HG02642 (cell line): ENCODE measurements around the gene PRR35.

Source experiments
- ATAC-seq: cut with Tn5 transposase; IDR thresholded peaks from one replicate; pipeline ENCODE4 v1.9.1; 2021; ENCODE audit warnings: mild to moderate bottlenecking; ENCODE audit not compliant: unreplicated experiment, poor library complexity

The PRR35 gene

DNA sequence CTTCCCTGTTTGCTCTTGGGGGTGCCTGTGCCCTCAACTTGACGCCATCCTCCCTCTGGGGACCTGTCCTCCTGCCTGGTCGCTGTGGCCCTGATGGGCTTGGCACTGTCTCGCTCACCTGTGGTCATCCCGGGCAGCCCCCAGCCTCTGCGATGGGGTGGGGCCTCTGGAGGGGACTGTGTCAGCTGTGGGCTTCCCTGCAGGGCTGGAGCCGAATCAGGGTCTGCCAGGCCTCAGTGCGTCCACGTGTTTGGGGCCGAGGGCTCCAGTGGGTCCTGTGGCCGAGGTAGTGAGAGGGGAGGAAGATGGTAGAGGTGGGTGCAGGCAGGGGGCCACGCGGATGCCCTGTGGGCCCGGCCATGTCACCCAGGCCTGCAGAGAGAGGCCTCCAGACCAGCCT, 17.6 kb downstream of the PRR35 start:
- no peak for ATAC-seq

DNA sequence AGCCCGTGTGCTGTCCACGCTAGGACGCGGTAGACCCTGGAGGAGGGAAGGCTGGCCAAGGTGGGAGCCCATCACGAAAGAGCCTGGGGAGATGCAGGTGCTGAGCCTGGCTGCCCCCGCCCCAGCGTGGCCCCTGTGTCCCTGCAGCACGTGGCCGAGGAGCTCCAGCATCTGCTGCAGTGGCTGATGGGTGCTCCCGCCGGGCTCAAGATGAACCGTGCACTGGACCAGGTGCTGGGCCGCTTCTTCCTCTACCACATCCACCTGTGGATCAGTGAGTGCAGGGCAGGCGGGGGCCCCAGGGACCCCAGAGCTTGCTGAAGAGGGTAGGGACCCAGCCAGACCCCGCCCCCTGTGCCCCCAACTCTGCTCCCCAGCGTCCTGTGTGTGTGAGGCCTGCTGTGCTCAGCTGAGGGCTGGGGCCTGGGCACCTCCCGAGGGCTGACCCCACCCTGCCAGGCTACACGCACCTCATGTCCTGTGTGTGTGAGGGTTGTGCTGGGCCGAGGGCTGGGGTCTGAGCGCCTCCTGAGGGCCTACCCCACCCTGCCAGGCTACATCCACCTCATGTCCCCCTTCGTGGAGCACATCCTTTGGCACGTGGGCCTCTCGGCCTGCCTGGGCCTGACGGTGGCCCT, 18.2 kb downstream of the PRR35 start:
- ATAC-seq = no peak

DNA sequence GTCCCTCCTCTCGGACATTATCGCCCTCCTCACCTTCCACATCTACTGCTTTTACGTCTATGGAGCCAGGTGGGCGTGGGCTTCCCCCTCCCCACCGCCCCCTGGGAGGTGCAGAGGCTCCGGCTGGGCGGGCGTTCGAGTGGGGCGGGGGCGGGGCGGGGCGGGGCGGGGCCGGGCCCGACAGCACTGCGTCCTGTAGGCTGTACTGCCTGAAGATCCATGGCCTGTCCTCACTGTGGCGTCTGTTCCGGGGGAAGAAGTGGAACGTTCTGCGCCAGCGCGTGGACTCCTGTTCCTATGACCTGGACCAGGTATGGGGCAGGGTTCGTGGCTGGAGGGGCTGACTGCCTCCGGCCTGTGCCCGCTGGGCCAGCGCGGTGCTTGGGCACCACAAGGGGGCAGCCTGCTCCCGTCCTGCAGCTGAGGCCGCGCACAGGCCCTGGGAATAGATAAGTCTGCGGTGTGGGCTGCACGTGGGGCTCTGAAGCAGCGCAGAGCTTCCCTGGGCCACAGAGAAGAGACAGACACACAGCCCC, 18.7 kb downstream of the PRR35 start:
- peak; percentile 44 for ATAC-seq

DNA sequence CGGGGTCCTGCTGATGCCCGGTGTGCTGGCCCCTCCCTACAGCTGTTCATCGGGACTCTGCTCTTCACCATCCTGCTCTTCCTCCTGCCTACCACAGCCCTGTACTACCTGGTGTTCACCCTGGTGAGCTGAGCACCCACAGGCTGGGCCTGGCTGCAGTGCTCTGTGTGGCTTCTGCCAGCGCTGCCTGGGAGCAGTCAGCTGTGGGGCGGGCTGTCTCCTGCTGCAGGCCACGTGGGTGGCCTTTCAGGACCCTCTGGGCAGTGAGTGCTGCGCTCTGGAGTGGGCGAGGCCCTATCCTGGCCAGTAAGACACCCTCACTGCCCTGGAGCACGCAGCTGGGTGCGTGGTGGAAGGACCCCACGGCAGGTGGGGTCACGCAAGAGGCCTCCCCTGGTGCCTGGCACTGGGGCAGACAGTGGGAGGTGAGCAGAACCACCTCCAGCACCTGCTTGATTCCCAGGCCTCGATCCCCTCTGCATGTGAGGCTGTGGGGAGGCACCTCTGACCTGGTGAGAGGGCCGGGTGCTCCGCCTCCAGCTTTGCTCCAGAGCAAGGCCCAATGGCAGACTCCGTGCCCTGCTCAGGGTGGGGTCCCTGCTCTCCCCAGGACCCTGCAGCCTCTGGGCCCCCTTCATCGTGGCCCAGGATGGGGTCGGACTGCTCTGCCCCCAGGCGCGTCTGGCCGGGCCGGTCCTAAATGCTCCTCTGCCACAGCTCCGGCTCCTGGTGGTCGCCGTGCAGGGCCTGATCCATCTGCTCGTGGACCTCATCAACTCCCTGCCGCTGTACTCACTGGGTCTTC, 20.1 kb downstream of the PRR35 start:
- ATAC-seq = no peak

DNA sequence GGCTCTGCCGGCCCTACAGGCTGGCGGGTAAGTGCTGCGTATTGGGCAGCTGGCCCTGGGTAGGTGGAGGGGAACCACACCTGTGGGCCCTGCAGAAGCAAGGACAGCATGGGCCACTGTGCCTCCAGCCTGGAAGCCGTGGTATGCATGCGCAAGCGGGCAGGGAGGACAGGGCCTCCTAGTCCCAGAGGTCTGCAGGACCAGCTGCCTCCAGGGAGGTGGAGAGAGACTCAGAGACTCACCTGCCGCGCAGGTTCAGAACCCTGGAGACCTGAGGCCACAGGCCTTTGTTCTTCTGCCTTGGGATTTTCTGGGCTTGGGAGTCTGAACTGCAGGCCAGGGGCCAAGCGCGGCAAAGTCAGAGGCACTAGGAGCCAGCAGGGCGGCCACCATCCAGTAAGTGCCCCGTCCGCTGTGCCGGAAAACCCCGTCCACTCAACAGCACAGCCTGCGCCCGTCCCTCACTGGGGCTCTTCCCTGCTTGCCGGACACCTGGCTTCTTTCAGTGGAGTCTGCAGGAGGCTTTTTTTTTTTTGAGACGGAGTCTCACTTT, 20.8 kb downstream of the PRR35 start:
- no peak for ATAC-seq

DNA sequence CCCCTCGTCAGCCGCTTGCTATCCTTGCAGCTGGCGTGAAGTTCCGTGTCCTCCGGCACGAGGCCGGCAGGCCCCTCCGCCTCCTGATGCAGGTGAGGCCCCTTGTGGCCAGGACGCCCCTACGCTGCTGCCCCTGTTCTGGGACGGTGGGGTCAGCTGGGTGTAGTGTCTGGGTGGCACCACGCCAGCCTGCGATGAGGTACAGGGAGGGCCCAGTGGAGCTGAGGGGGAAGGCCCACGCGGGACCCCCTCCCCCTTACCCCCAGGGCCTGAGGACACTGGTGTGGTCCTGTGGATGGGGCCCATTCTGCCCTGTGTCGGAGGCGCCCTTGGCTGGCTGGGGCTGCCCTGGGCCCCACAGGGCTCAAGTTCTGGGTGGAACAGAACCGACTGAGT, 22.0 kb downstream of the PRR35 start:
- ATAC-seq = no peak

DNA sequence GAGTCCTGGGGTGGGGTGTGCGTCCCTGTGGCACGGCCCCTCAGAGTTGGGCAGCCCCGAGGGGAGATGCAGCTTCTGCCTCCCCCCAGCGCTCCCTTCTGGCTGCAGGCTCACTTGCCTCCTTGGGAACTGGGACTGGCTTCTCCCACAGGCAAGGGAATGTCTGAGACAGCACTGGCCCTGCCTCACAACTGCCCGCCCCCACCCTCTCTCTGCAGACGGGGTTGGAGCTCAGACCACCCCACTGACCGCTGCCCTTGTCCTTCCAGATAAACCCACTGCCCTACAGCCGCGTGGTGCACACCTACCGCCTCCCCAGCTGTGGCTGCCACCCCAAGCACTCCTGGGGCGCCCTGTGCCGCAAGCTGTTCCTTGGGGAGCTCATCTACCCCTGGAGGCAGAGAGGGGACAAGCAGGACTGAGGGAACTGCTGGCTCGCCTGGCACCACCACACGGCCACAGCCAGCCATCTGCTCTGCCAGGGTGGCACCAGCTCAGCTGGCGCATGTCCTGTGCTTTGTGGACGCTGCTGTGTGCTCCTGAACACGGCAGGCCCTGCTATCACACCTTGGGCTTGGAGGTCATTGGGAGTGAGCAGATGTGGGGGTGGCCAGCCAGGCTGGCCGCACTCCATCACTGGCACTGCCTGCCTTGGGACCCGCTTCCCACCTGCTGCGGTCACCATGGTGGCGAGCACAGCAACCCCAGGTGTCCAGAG, 22.6 kb downstream of the PRR35 start:
- no peak for ATAC-seq

DNA sequence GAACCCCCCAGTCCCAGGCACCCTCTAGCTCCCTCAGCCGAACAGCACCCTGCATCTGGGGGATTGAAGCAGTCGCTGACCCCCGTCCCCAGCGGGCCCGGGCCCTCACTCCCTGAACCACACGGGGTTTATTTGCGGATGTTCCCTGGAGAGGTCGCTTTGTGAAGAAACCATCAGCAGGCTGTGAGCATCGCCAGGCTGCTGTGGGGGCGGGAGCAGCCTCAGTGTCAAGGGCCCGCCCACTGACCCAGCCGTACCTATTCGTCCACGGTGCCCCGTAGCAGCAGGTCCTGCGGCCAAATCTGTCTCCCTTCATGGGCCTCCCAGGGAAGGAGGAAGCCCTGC, 23.2 kb downstream of the PRR35 start:
- ATAC-seq = no peak

DNA sequence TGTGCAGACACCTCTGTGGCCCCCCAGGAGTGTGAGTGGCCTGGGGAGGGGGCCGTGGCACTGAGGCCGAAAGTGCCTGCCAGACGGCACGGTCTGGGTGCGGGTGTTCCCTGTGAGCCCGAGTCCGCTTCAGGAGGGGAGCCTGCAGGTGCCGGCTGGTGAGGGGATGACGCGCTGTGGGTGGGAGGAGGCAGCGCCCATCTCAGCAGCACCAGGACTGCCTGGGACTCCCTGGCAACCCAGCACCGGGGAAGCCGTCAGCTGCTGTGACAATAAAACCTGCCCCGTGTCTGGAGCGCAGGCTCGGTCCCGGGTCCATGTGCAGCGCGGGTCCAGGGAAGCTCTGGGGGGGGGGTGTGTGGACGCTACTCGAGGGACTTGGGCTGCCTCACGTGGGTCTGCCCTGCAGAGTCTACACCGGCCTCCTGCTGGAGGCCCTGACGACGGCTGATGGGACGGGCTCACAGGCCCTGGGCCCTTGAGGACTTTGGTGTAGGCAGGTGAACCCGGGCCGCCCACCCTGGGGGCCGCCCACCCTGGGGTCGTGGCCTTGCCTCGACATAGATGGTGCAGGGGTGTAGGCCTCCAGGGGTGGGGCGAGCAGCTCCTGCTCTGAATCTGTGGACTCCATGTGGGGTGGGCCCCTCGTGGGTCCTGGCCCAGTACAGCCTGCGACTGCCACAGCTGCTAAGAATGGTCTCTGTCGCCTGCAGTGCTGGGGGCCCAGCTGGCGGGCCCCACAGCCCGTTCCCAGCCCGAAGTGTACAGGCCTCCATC, 23.8 kb downstream of the PRR35 start:
- ATAC-seq = no peak

DNA sequence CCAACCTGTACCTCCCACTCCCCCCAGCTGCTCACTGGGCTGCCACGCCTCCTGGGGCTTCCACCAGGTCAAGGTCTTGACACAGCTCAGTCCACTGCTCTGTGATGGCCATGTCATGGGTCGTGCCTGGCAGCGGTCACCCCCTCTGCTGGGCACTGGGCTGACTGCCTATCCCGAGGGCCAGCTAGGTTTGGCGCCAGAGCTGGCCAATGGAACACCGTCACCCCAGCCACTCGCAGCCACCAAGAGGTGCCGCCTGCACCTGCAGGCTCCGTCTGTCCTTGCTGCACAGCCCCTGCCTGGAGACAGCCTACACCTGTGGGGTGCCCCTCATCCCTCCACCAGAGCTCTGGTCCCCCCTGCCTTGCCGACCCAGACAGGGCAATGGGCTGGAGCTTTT, 25.2 kb downstream of the PRR35 start:
- ATAC-seq = no peak

DNA sequence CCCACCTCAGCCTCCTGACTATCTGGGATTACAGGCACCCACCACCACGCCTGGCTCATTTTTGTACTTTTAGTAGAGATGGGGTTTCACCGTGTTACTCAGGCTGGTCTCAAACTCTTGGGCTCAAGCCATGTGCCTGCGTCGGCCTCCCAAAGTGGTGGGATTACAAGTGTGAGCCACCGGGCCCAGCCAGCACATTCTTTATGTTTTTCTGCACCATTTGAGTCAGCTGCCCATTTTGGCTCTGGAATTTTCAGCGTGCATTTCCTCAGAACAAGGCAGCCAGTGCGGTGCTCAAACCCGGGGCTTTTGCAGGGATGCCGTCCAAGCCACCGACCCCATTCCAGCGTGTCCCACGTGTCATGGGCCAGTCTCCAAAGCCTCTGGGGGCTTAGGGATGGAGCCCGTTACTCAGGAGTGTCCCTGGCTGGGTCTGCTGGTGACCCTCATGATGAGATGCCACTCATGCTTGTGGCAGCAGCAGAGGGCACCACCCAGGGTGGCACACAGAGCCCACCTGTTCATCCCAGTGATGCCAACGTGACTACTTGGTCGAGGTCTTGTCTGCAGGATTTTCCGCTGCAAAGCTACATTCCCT, 26.0 kb downstream of the PRR35 start:
- no peak for ATAC-seq

DNA sequence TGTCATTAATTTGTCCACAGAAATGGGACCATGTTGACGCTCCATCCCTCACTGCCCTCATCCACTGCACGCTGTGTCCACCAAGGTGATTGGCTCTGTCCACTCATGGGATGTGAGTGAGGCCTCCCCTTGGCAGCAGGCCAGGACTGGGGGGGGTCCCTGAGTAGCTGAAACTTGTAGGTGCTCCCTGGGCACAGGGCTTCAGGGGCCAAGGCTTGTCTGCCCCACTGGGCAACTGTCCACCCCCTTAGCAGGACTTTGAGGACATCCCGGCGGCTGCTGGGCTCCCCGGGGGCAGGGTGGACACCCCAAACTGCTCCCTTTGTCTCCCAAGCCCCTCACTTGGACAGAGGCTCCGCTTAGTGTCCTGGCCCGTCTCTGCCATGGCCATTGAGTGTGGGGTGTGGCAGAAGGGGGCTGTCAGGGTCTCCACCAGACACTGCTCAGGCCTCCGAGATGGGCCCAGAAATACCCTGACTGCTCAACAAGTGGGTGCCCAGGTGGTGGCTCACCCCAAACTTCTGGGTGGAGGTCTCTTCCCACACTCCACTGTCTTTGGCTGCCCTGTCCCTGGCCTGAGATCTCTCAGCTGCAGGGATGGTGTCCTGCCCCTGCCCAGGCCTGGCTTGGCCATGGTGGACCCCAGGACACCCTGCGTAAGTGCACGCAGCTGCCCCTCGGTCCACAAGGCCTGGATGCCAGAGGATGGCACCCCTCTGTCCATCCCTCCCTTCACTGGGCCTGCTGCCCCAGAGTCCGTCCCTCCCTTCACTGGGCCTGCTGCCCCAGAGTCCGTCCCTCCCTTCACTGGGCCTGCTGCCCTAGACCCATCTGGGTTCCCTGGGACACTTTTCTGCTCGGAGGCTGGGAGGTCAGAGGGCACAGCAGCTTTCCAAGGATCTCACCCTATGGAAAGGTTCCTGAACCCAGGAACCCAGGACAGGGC, 26.7 kb downstream of the PRR35 start:
- no peak for ATAC-seq

DNA sequence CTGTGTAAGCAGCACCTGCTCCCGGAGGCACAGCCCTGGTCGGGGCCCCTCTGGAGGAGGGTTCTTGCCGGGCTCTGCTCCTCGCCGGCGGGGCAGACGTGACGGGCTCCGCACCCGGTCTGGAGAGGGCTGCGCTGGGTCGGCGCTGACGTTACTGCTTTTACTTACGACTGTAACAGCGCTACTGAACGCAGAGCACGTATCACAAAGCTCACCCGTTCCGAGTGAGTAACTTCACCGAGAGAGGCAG, 28.4 kb downstream of the PRR35 start:
- ATAC-seq = peak; percentile 12

DNA sequence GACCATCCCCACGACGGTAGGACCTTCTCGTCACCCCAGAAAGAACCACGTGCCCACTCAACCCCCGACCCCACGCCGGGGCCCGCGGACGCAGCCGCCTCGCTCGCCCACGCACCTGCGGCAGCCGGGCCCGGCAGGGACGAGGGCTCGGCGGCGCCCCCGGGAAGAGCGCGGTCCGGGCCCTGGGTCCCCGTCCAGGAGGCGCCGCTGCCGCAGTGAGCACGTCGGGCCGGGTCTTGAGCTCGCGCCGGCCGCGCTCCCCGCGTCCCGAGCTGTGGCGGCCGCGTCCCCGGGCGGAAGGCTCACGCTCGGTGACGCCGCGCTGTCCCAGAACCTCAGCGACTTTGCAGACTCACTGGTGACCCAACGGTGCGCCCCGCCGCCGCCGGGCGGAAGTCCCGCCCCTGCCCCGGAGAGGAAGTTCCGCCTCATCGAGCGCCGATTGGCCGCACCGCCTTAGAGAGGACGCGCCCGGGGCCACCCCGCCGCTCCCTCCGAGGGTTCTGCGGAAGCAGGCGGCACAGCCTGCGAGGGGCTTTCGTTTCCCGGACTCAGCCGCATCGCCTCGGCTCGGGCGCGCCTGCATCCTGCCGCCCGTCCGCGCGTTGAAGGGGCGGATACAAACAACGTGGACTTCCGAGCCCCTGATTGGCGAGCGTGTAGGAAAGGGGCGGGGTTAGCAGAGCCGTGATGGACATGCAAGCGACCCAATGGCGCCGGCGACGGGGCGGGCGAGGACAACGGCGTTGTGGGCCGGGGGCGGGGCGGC, 28.9 kb downstream of the PRR35 start:
- peak; percentile 78 for ATAC-seq

DNA sequence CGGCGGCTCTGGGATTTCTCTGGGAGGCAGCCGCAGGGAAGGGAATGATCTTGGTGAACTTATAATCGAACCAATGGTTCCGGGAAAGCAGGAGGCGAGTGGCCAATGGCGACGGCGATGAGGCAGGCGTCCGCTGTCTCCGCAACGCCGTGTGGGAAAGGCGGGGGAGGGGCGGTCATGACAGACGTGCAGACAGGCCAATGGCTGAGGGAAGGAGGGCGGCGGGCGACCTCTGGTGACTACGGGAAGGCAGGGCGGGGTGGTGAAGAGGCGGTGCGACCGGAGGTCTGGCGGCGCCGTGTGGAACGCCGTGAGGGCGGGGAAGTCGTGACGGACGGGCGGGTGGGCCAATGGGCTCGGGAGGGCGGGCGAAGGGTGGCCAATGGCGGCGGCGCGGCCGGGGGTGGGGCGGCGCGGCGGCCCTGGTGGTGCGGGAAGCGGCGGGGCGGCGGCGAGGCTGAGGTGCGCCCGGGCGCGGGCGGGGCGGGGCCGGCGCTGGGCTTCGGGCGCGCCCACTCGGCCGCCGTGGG, 29.5 kb downstream of the PRR35 start, which contains the start of gene RAB40C:
Gene RAB40C (plus strand): TSS at position 409 of the 530 bp plus-strand sequence. CDS start 226 bp downstream, outside the sequence.
- ATAC-seq = peak; percentile 76

DNA sequence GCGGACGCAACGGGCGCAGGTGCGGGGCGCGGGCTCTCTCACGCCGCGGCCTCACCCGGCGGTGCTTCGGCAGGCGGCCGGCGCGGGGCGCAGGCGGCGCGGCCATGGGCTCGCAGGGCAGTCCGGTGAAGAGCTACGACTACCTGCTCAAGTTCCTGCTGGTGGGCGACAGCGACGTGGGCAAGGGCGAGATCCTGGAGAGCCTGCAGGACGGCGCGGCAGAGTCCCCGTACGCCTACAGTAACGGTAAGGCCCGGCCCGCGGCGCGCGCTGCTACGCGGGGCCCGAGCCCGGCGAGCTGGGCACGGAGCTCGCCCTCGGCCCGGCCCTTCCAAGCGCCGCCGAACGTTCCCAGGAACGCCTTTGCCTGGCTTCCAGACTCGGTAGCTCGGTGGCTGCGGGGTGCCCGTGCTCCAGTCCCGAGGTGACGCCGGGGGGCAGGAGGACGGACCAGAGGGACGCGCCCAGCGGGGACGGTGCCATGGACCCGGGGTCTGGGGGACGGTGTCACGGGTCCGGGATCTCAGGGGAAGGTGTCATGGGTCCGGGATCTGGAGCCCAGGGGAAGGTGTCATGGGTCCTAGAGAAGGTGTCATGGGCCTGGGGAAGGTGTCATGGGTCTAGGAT, 30.1 kb downstream of the PRR35 start:
- no peak for ATAC-seq

DNA sequence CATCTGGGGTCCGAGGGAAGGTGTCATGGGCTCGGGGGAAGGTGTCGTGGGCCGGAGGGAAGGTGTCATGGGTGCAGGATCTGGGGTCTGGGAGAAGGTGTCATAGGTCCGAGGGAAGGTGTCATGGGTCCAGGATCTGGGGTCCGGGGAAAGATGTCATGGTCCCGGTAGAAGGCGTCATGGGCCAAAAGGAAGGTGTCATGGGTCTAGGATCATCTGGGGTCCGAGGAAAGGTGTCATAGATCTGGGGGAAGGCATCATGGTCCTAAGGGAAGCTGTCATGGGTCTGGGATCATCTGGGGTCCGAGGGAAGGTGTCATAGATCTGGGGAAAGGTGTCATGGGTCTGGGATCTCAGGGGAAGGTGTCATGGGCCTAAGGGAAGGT, 30.6 kb downstream of the PRR35 start:
- no peak for ATAC-seq

DNA sequence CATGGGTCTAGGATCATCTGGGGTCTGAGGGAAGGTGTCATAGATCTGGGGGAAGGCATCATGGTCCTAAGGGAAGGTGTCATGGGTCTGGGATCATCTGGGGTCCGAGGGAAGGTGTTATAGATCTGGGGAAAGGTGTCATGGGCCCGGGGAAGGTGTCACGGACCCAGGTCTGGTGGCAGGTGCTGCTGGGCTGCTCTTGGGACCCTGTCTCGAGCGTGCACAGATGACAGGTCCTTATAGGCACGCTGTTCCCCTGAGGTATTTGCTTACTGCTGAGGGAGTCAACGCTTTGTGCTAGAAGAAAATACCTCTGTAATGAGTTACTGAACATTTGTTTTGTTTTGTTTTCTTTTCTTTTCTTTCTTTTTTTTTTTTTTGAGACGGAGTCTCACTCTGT, 31.0 kb downstream of the PRR35 start:
- no peak for ATAC-seq
